ENCODE measurements around the gene UNC5CL.

UNC5CL gene

GRCh38 chr6:41039060-41039998 is at the start of gene UNC5CL:
Gene UNC5CL (minus strand): TSS chr6:41039221. CDS start chr6:41035074, 4,147 bp downstream.
- peak; percentile 12 for DNase-seq

GRCh38 chr6:41088451-41088850 is 49.4 kb upstream of the UNC5CL start:
- peak; percentile 13 for DNase-seq

GRCh38 chr6:41085182-41085581 is 46.2 kb upstream of the UNC5CL start:
- no peak for DNase-seq

GRCh38 chr6:41083072-41083471 is 44.1 kb upstream of the UNC5CL start:
- no peak for DNase-seq

- DNase-seq, result no peak
These were observed 41.6 kb upstream of the UNC5CL start for GRCh38 chr6:41080621-41081020.

- no peak for DNase-seq
These were observed 40.1 kb upstream of the UNC5CL start for GRCh38 chr6:41079080-41079479.

GRCh38 chr6:41078101-41078500 is 39.1 kb upstream of the UNC5CL start:
- DNase-seq, result no peak

GRCh38 chr6:41077536-41077935 is 38.5 kb upstream of the UNC5CL start:
- no peak for DNase-seq

- DNase-seq, result no peak
These were observed 36.9 kb upstream of the UNC5CL start for GRCh38 chr6:41075651-41076626.

- no peak for DNase-seq
These were observed 35.8 kb upstream of the UNC5CL start for GRCh38 chr6:41074692-41075436.

GRCh38 chr6:41073968-41074691 is 35.1 kb upstream of the UNC5CL start:
- peak; percentile 36 for DNase-seq

- DNase-seq, result peak; percentile 83
These were observed 34.4 kb upstream of the UNC5CL start for GRCh38 chr6:41073203-41073967.

- peak; percentile 99 for DNase-seq
These were observed 33.8 kb upstream of the UNC5CL start, which contains the start of gene NFYA for GRCh38 chr6:41072836-41073202. Gene NFYA (plus strand): TSS chr6:41072974. CDS start chr6:41079090, 6,116 bp downstream.

GRCh38 chr6:41071923-41072835 is 33.2 kb upstream of the UNC5CL start, which contains the start of gene OARD1:
Gene OARD1 (minus strand): TSS chr6:41072356. CDS start chr6:41071634, 722 bp downstream.
- DNase-seq, result peak; percentile 99

- DNase-seq, result no peak
These were observed 32.5 kb upstream of the UNC5CL start for GRCh38 chr6:41071501-41071922.

GRCh38 chr6:41066867-41067304 is 27.9 kb upstream of the UNC5CL start:
- peak; percentile 76 for DNase-seq

GRCh38 chr6:41065550-41066026 is 26.6 kb upstream of the UNC5CL start:
- DNase-seq, result no peak

GRCh38 chr6:41064841-41065240 is 25.8 kb upstream of the UNC5CL start:
- DNase-seq, result no peak

GRCh38 chr6:41063884-41064285 is 24.9 kb upstream of the UNC5CL start:
- no peak for DNase-seq

GRCh38 chr6:41062056-41062455 is 23.0 kb upstream of the UNC5CL start:
- DNase-seq, result no peak
